Calu3 (cell line): ENCODE data around the gene SLCO2B1. TPM values are rescaled to one million over a fixed set of nuclear protein-coding genes. Genes with fewer than 3 reads are reported as not detected.

ENCODE experiments used
- BruUV-seq: library from RNA; stranded (reverse); fragments of 400-500 nt; replicated peaks from 2 replicates; lab custom pipeline; 2021; lab: Mats Ljungman, UMichigan
- CTCF ChIA-PET: fragments of 300-600 bp; sonication (Branson Sonifier 250); formaldehyde crosslinking; loops from one replicate; lab custom pipeline; 2022; ENCODE audit warnings: antibody characterized with exemption; lab: Charles Lee
- DNase-seq: peaks from one replicate; pipeline ENCODE4 v3.0.0; 2022
- H3K27ac Mint-ChIP-seq: one replicate; pipeline ENCODE4 v1.8.0; 2022; ENCODE audit warnings: mixed read lengths; ENCODE audit not compliant: unreplicated experiment
- H3K27me3 Mint-ChIP-seq: one replicate; pipeline ENCODE4 v1.8.0; 2022; ENCODE audit warnings: mixed read lengths; ENCODE audit not compliant: unreplicated experiment
- H3K36me3 Mint-ChIP-seq: one replicate; pipeline ENCODE4 v1.8.0; 2022; ENCODE audit warnings: mild to moderate bottlenecking, moderate library complexity, mixed read lengths; ENCODE audit not compliant: insufficient read depth, unreplicated experiment
- H3K4me1 Mint-ChIP-seq: one replicate; pipeline ENCODE4 v1.8.0; 2022; ENCODE audit warnings: mild to moderate bottlenecking, low read depth, mixed read lengths; ENCODE audit not compliant: unreplicated experiment
- H3K4me3 Mint-ChIP-seq: one replicate; pipeline ENCODE4 v1.8.0; 2022; ENCODE audit warnings: mild to moderate bottlenecking, low read depth, moderate library complexity, mixed read lengths; ENCODE audit not compliant: unreplicated experiment
- H3K9me3 Mint-ChIP-seq: one replicate; pipeline ENCODE4 v1.8.0; 2022; ENCODE audit warnings: low read depth, mixed read lengths; ENCODE audit not compliant: unreplicated experiment
- CTCF ChIP-seq: fragments of 200-600 bp; IDR thresholded peaks from one replicate; pipeline ENCODE4 v1.8.0; 2022; ENCODE audit warnings: antibody characterized with exemption; ENCODE audit not compliant: unreplicated experiment
- intact Hi-C: fragments of 100-400 bp; cut with micrococcal nuclease; formaldehyde crosslinking; loops from one replicate; pipeline ENCODE4 v1.10.0; 2022; ENCODE audit not compliant: unreplicated experiment
- total RNA-seq: library from RNA; stranded (reverse); gene quantifications from 2 replicates; pipeline ENCODE4 v1.2.3, GENCODE V29; 2022

SLCO2B1 gene
- total RNA-seq, 1 experiment from 2014 or later: 0.31 TPM

DNA sequence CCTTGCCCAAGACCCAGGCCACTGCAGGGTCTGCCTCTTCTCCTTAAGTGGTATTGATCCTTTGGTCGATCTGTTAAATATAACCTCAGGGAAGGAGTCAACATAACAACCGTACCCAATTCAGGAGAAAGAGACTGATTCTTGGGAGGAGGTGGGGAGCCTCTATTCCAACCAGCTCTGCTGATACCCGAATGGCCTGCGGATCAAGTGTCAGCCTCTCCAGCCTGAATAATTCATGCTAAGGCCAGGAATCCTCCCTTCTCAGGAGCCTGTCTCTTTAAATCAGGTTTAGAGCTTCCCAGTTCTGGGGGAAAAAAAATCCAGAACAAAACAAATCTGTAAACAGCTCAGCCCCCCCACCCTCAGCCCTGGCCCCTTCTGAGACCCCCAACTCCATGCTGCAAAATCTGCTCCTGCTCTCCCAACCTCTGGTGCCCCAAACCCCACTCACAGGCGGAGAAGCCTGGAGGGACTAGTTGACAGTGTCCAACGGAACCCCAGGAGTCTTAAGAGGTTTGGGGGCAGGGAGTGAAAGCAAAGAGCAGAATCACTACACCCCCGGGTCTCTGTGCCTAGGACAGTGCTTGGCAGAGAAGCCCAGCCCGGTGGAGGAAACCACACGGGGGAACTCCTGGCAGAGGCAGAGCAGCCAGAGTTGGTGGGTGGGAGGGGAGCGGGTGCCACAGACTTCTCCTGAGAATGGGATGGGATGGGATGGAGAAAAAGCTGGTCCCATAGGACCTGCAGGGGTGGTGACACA lies 88.8 kb downstream of the SLCO2B1 start:
- BruUV-seq: no TSS peak
- CTCF ChIA-PET: interaction anchor here (1.1 kb wide), 1 partner anchor 9 kb away, joined by 4 read pairs; no protein-coding TSS in a partner anchor
- H3K27me3 Mint-ChIP-seq: peaks cover 85% of the 10 kb centered on the region
- no peak for TF ChIP-seq CTCF
- peaks cover 9% of the 10 kb centered on the region for H3K36me3 Mint-ChIP-seq
- H3K9me3 Mint-ChIP-seq: no peaks in the 10 kb centered on the region
- intact Hi-C loops: no loop called here
- H3K4me1 Mint-ChIP-seq: no peaks in the 10 kb centered on the region
- no peak for DNase-seq
- peak overlapping the region; percentile 66 for H3K4me3 Mint-ChIP-seq
- H3K27ac Mint-ChIP-seq: no peak overlapping the region

DNA sequence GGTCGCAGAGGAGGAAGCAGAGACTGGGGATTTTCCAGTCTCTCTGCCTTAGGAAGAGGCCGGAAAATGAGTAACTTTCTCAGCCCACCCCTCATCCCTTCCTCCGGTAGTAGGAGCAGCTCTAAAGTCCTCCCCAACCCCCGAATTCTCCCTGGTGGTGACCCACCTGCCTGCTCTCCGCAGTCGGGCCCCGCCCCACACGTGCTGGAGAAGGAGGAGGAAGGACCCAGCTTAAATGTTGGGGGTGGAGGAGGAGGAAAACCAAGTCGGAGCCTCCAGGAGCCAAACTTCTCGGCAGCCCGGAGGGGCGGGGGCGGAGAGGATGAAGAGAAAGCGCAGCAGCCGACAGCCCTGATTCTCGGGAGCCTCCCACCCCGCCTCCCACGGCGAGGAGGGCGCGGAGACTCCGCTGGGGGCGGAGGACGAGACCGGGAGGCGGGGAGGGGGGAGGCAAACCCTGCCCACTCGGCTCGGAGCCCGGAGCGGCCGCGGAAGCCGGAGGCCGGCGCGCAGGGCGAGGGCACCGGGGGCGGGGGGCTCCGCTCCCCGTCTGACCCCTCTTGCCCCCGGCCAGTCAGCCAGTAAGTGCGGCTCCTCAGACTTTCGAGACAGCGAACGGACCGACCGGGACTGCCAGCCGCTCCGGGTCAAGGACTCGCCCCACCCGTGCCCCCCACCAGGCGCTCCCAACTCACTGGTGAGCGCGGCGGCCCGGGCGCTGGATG lies 89.6 kb downstream of the SLCO2B1 start, which contains the start of gene TPBGL:
Gene TPBGL (plus strand): TSS at position 464 of the 725 bp plus-strand sequence. CDS start 276 bp downstream, outside the sequence.
- intact Hi-C loops: no loop called here
- no peak for TF ChIP-seq CTCF
- CTCF ChIA-PET: interaction anchor here (0.8 to 1.1 kb wide), 4 partner anchors 8 to 218 kb away, joined by 3 to 5 read pairs (median 4); no protein-coding TSS in a partner anchor
- Mint-ChIP-seq H3K4me1 (no peaks in the 10 kb centered on the region), H3K36me3 (peaks cover 9% of the 10 kb centered on the region), H3K9me3 (no peaks in the 10 kb centered on the region), H3K27me3 (peaks cover 90% of the 10 kb centered on the region), H3K27ac (no peak within 1 kb of the TSS), H3K4me3 (peak within 1 kb of the TSS; percentile 66)
- peak; percentile 18 for DNase-seq
- BruUV-seq: no TSS peak

DNA sequence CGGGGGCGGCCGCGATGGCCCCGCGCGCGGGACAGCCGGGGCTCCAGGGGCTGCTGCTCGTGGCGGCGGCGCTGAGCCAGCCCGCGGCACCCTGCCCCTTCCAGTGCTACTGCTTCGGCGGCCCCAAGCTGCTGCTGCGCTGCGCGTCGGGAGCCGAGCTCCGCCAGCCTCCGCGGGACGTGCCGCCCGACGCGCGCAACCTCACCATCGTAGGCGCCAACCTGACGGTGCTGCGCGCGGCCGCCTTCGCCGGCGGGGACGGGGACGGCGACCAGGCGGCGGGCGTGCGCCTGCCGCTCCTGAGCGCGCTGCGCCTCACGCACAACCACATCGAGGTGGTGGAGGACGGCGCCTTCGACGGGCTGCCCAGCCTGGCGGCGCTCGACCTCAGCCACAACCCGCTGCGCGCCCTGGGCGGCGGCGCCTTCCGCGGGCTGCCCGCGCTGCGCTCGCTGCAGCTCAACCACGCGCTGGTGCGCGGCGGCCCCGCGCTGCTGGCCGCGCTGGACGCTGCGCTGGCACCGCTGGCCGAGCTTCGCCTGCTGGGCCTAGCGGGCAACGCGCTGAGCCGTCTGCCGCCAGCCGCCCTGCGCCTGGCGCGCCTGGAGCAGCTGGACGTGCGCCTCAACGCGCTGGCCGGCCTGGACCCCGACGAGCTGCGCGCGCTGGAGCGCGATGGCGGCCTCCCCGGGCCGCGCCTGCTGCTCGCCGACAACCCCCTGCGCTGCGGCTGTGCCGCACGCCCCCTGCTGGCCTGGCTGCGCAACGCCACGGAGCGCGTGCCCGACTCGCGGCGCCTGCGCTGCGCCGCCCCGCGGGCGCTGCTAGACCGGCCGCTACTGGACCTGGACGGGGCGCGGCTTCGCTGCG lies 90.4 kb downstream of the SLCO2B1 start:
- CTCF ChIA-PET: interaction anchor here (0.6 to 1.4 kb wide), 6 partner anchors 27 to 218 kb away, joined by 3 to 5 read pairs (median 4); partner anchors contain the start of gene SLCO2B1
- BruUV-seq: no TSS peak
- Mint-ChIP-seq H3K9me3 (no peaks in the 10 kb centered on the region), H3K36me3 (peaks cover 9% of the 10 kb centered on the region), H3K4me3 (peak overlapping the region; percentile 66), H3K4me1 (no peaks in the 10 kb centered on the region), H3K27me3 (peaks cover 90% of the 10 kb centered on the region), H3K27ac (no peak overlapping the region)
- intact Hi-C loops: no loop called here
- TF ChIP-seq CTCF: peak; percentile 93
- peak; percentile 93 for DNase-seq
